Measurements from ENCODE around the gene TUBG2. TPM values are rescaled to one million over a fixed set of nuclear protein-coding genes. Genes with fewer than 3 reads are reported as not detected.
A peak's percentile ranks its signal among the peaks of the same experiment; 100 is the strongest.

TUBG2 gene
- total RNA-seq, 4 donors from 2014 or later = 25.3 to 40.2 (median 38.1) TPM

DNA sequence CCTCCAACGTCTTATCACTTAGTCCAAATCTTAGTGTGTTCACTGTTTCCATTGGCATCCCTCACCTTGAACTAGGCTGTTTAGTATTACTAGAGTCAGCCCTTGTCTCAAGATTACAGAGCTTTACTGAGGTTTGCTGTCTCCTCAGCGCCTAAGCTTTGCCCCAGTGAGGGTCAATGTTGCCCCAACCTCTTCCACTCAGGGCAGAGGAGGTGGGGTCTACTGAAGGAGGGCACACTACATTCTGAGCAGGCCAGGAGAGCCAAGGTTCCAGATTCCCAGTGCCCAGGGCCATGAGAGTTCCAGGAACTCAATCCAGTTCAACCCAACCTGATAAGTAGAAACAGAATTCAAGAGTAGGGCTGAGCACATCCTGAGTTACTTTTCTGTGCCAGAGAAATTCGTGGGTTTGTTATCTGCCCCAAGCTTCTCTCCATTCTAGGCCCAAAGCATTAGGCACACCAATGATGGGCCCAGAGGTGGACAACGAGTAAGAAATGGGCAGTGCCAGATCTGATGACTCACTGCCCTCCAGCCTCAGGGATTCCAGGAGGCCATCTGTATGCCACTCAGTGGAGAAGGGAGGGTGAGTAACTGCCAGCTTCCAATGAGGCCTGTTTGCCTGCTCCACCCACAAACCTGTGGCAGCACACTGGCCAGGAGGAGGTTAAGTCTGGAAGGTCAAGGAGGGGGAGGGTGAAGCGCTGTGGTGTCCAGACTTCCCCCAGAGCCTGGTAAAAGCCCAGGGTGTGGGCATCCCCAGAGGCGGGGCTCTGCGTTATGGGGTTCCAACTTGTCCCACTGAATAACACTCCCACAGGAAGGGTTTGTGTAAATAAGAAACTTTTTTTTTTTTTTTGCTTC lies 8.2 kb downstream of the TUBG2 start:
- Histone ChIP-seq H3K9me3 (no peaks in the 10 kb centered on the region), H3K27ac (replicated peaks in 1 of 4) (peak overlapping the region; percentile 74 to 81 (median 77)), H3K27me3 (no peaks in the 10 kb centered on the region), H3K4me3 (no peak overlapping the region), H3K4me1 (peaks cover 28 to 58% (median 50%) of the 10 kb centered on the region in 4 donors), H3K36me3 (peaks cover 43 to 92% (median 80%) of the 10 kb centered on the region in 4 donors)
- DNase-seq (ENCODE audit: extremely low spot score) = no peak
- 39% methylated on average over 5 of the region's 7 CpGs for WGBS
- TF ChIP-seq POLR2AphosphoS5 (IDR thresholded peaks at IDR 0.05) (peak in 1 of 2 donors; percentile 42), POLR2A (IDR thresholded peaks at IDR 0.05; ENCODE audit: low read depth) (no peak)
- intact Hi-C loops (cut with DNase I) = no loop called here

DNA sequence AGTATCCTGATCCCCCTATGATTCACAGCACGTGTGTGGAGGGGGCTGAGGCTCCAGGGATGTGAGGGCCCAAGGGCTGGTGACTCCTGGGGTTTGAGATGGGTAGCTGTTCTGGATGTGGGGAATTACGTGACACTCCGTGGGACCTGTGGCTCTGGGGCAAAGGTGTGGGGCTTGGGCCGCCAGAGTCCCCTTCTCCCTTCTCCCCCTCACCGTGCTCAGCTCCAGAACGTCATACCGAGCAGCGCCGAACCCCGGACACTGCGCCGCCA lies 10.6 kb downstream of the TUBG2 start:
- H3K27me3 ChIP-seq = no peaks in the 10 kb centered on the region
- peak overlapping the region; percentile 57 to 78 (median 75) for H3K27ac ChIP-seq (replicated peaks in 1 of 4)
- no peak for DNase-seq (ENCODE audit: extremely low spot score)
- H3K36me3 ChIP-seq = peaks cover 41 to 85% (median 76%) of the 10 kb centered on the region in 4 donors
- intact Hi-C loops (cut with DNase I) = no loop called here
- no peak overlapping the region for H3K4me3 ChIP-seq
- WGBS = 84% methylated on average over 12 of the region's 12 CpGs
- H3K9me3 ChIP-seq = no peaks in the 10 kb centered on the region
- TF ChIP-seq EP300 (IDR thresholded peaks at IDR 0.05) = no peak
- TF ChIP-seq POLR2A (IDR thresholded peaks at IDR 0.05; ENCODE audit: low read depth) = no peak
- no peak for TF ChIP-seq POLR2AphosphoS5 (IDR thresholded peaks at IDR 0.05)
- TF ChIP-seq, protein P1, sequence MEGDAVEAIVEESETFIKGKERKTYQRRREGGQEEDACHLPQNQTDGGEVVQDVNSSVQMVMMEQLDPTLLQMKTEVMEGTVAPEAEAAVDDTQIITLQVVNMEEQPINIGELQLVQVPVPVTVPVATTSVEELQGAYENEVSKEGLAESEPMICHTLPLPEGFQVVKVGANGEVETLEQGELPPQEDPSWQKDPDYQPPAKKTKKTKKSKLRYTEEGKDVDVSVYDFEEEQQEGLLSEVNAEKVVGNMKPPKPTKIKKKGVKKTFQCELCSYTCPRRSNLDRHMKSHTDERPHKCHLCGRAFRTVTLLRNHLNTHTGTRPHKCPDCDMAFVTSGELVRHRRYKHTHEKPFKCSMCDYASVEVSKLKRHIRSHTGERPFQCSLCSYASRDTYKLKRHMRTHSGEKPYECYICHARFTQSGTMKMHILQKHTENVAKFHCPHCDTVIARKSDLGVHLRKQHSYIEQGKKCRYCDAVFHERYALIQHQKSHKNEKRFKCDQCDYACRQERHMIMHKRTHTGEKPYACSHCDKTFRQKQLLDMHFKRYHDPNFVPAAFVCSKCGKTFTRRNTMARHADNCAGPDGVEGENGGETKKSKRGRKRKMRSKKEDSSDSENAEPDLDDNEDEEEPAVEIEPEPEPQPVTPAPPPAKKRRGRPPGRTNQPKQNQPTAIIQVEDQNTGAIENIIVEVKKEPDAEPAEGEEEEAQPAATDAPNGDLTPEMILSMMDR (IDR thresholded peaks at IDR 0.05) = no peak
- peaks cover 45 to 82% (median 71%) of the 10 kb centered on the region in 4 donors for H3K4me1 ChIP-seq

DNA sequence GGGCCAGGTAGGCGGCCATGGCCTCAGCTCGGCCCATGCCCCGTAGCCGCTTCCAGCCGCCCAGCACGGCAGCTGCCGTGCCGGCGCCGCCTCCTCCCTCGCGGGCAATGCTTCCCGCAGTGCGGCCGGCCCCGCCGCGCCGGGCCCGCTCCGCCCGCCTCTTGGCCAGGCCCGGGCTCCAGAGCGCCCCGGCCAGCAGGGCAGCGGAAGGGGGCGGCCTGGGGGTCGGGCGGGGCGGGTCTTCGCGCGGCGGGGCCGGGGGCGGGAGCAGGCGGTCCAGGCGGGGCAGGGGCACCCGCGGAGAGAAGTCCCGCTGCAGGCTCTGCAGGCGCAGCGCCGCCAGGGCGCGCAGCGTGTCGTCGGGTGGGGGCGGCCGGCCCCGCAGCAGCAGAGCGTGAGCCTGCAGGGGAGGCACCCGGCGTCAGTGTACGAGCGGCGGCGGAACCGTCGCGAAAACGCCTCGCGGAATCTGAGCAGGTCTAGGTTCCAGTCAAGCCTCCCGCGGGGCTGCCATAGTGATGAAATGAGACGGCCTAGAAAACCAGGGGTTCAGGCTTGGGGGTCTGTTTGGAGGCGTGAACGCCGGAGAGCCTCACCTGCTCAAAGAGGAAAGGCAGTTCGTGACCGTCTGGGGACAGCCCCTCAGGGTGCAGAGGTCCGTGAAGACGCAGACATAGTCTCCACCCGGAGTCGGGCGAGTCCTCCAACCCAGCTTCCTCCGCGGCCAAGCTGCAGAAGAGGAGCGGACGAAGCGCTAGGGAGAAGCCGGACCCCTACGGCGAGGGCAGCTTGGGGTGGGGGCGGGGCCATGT lies 11.1 kb downstream of the TUBG2 start:
- TF ChIP-seq POLR2AphosphoS5 (IDR thresholded peaks at IDR 0.05) = no peak
- TF ChIP-seq EP300 (IDR thresholded peaks at IDR 0.05) = no peak
- TF ChIP-seq, protein P1 (IDR thresholded peaks at IDR 0.05) = no peak
- no peak for TF ChIP-seq POLR2A (IDR thresholded peaks at IDR 0.05; ENCODE audit: low read depth)
- peaks cover 39 to 80% (median 74%) of the 10 kb centered on the region in 4 donors for H3K36me3 ChIP-seq

DNA sequence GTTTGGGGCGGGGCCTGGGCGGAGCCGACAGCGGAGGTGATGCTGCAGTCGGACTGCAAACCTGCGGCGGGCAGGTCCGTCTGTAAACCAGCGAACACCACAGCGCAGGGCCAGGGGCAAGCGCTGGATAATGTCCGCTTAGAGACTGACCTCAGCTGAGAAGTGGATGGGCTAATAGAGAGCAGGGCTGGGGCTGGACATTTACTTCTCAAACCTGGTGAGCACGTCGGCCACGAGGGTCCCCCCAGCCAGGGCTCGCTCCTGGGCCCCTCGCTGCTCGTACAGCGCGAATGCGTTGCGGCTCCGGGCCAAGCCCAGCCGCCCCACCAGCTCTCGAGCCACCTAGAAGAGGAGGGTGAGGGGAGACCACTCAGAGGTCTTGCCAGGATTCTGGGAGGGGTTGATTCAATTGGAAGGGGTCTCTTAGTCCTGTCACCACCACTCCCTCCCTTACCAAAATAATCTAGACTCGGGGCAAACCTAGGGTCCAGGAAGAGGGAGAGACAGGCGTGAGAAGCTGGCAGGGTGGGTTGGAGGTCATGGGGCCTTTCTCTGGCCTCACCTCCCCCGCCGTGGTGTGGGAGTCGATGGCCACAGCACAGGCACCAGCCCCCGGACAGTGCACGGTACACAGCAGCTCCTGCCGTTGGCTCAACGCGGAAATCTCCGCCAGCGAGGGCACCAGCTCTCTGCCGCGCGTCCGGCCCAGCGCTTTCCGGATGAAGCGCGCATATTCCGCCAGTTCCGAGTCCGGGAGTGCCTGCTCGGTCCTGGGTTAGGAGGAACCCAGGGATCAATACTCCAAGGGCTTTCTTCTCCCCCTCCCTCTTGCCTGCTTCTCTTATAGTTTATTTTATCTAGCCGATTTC lies 11.9 kb downstream of the TUBG2 start:
- H3K36me3 ChIP-seq = peaks cover 32 to 71% (median 66%) of the 10 kb centered on the region in 4 donors
- intact Hi-C loops (cut with DNase I) = no loop called here

More for the DNA sequence above, 11.1 kb downstream of the TUBG2 start:
- Histone ChIP-seq H3K9me3 (no peaks in the 10 kb centered on the region), H3K4me1 (peaks cover 51 to 87% (median 77%) of the 10 kb centered on the region in 4 donors), H3K27ac (replicated peaks in 1 of 4) (peak overlapping the region; percentile 57 to 78 (median 75)), H3K27me3 (no peaks in the 10 kb centered on the region), H3K4me3 (no peak overlapping the region)
- WGBS = 67% methylated on average over 66 of the region's 87 CpGs
- no peak for DNase-seq (ENCODE audit: extremely low spot score)
- intact Hi-C loops (cut with DNase I) = no loop called here

DNA sequence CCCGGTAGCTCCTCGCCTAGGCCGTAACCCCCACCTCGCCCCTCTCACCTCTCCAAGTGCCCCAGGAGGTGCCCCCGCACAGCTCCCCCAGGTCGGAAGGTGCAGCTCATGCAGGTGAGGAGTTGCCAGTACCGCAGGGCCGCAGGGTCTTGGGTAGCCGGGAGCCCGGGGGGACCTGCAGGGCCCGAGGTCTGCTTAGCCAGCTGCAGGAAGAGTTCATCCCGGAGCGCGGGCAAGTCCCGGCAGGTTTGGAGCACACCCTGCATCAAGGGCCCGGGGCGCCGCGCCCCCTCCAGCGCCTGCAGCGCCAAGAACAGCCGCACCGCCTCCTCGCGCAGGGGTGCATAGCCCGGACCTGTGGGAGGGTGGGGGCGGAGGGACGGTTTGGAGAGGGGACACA lies 13.0 kb downstream of the TUBG2 start:
- 76% methylated on average over 22 of the region's 28 CpGs for WGBS
- Histone ChIP-seq H3K27me3 (no peaks in the 10 kb centered on the region), H3K4me1 (peaks cover 45 to 93% (median 78%) of the 10 kb centered on the region in 4 donors), H3K36me3 (peaks cover 24 to 63% (median 57%) of the 10 kb centered on the region in 4 donors), H3K27ac (replicated peaks in 1 of 4) (peak overlapping the region in 2 of 4 donors; percentile 11 to 99), H3K9me3 (no peaks in the 10 kb centered on the region), H3K4me3 (no peak overlapping the region)
- no peak for TF ChIP-seq POLR2A (IDR thresholded peaks at IDR 0.05; ENCODE audit: low read depth)
- no peak for TF ChIP-seq POLR2AphosphoS5 (IDR thresholded peaks at IDR 0.05)
- TF ChIP-seq, protein P1 (IDR thresholded peaks at IDR 0.05) = no peak
- TF ChIP-seq EP300 (IDR thresholded peaks at IDR 0.05) = no peak
- no peak for DNase-seq (ENCODE audit: extremely low spot score)
- intact Hi-C loops (cut with DNase I) = no loop called here

More for the DNA sequence above, 11.9 kb downstream of the TUBG2 start:
- H3K27ac ChIP-seq (replicated peaks in 1 of 4) = peak overlapping the region in 3 of 4 donors; percentile 36 to 59 (median 48)
- H3K4me3 ChIP-seq = no peak overlapping the region
- no peak for TF ChIP-seq EP300 (IDR thresholded peaks at IDR 0.05)
- TF ChIP-seq POLR2AphosphoS5 (IDR thresholded peaks at IDR 0.05) = no peak
- DNase-seq (ENCODE audit: extremely low spot score) = no peak
- H3K9me3 ChIP-seq = no peaks in the 10 kb centered on the region
- no peaks in the 10 kb centered on the region for H3K27me3 ChIP-seq
- peaks cover 51 to 95% (median 85%) of the 10 kb centered on the region in 4 donors for H3K4me1 ChIP-seq
- 86% methylated on average over 25 of the region's 50 CpGs for WGBS

Data from esophagus muscularis mucosa (tissue), 4 donors.